Activated T-cell treated with anti-CD3 and anti-CD28 coated beads, Interleukin-2, amount 50 U/mL, for 72 hours (primary cell): ENCODE data around the gene NR6A1. TPM values are rescaled to one million over a fixed set of nuclear protein-coding genes. Genes with fewer than 3 reads are reported as not detected.

Experiments
- ATAC-seq, 2 donors: fragments of 150-1000 bp; cut with Tn5 transposase; replicated peaks in 1 of 2; 2 replicates each; pipeline ENCODE4 v1.10.0; 2021; ENCODE audit warnings: moderate library complexity in 2 of 2, mild to moderate bottlenecking in 1 of 2
- DNase-seq, 2 donors: peaks; one replicate each; pipeline ENCODE4 v3.0.0; 2021 to 2022; ENCODE audit warnings: mixed read lengths in 1 of 2
- H3K27ac Mint-ChIP-seq: one replicate; pipeline ENCODE4 v1.8.0; 2022; ENCODE audit warnings: mild to moderate bottlenecking, moderate library complexity, mixed read lengths
- H3K27me3 Mint-ChIP-seq: one replicate; pipeline ENCODE4 v1.8.0; 2022; ENCODE audit warnings: low read depth, mixed read lengths
- H3K36me3 Mint-ChIP-seq, 2 donors: one replicate each; pipeline ENCODE4 v1.8.0; 2022; ENCODE audit warnings: mixed read lengths in 2 of 2, mild to moderate bottlenecking in 1 of 2; ENCODE audit not compliant: insufficient read depth in 2 of 2
- H3K4me1 Mint-ChIP-seq: one replicate; pipeline ENCODE4 v1.8.0; 2022; ENCODE audit warnings: low read depth, mixed read lengths
- H3K4me3 Mint-ChIP-seq, 2 donors: one replicate each; pipeline ENCODE4 v1.8.0; 2022; ENCODE audit warnings: mild to moderate bottlenecking in 2 of 2, mixed read lengths in 2 of 2, moderate library complexity in 2 of 2
- H3K9me3 Mint-ChIP-seq, 2 donors: one replicate each; pipeline ENCODE4 v1.8.0; 2022; ENCODE audit warnings: mixed read lengths in 2 of 2
- total RNA-seq, 2 donors: library from RNA; stranded (reverse); gene quantifications; one replicate each; pipeline ENCODE4 v1.2.3, GENCODE V29; 2022

The NR6A1 gene
- total RNA-seq, 2 donors from 2014 or later, result 2.9 to 4.0 TPM

- no peaks in the 10 kb centered on the region for H3K4me1 Mint-ChIP-seq
- H3K27ac Mint-ChIP-seq, result no peak overlapping the region
- H3K27me3 Mint-ChIP-seq, result peaks cover 10% of the 10 kb centered on the region
- no peaks in the 10 kb centered on the region for H3K36me3 Mint-ChIP-seq
- H3K9me3 Mint-ChIP-seq, result no peaks in the 10 kb centered on the region
- DNase-seq (peak in 1 of 2 donors; percentile 24), ATAC-seq (peak; percentile 75 to 82)
- no peak overlapping the region for H3K4me3 Mint-ChIP-seq
Observed at GRCh38 chr9:124716808-124717207, 54.3 kb downstream of the NR6A1 start.

- no peaks in the 10 kb centered on the region for H3K4me1 Mint-ChIP-seq
- H3K27ac Mint-ChIP-seq, result no peak overlapping the region
- DNase-seq (no peak), ATAC-seq (no peak)
- H3K27me3 Mint-ChIP-seq, result peaks cover 12% of the 10 kb centered on the region
- H3K9me3 Mint-ChIP-seq, result no peaks in the 10 kb centered on the region
- H3K4me3 Mint-ChIP-seq, result no peak overlapping the region
- H3K36me3 Mint-ChIP-seq, result no peaks in the 10 kb centered on the region
Observed at GRCh38 chr9:124710766-124711165, 60.3 kb downstream of the NR6A1 start.

GRCh38 chr9:124709292-124709690 is 61.8 kb downstream of the NR6A1 start:
- H3K9me3 Mint-ChIP-seq, result no peaks in the 10 kb centered on the region

GRCh38 chr9:124708633-124709291 is 62.3 kb downstream of the NR6A1 start:
- Mint-ChIP-seq H3K27ac (no peak overlapping the region), H3K27me3 (peaks cover 12% of the 10 kb centered on the region), H3K4me3 (no peak overlapping the region), H3K9me3 (no peaks in the 10 kb centered on the region), H3K4me1 (no peaks in the 10 kb centered on the region), H3K36me3 (no peaks in the 10 kb centered on the region)
- ATAC-seq (no peak), DNase-seq (no peak)

More at GRCh38 chr9:124709292-124709690, 61.8 kb downstream of the NR6A1 start:
- Mint-ChIP-seq H3K4me3 (no peak overlapping the region), H3K27me3 (peaks cover 12% of the 10 kb centered on the region), H3K36me3 (no peaks in the 10 kb centered on the region), H3K4me1 (no peaks in the 10 kb centered on the region), H3K27ac (no peak overlapping the region)
- ATAC-seq (no peak), DNase-seq (no peak)

GRCh38 chr9:124708074-124708473 is 63.0 kb downstream of the NR6A1 start:
- H3K27ac Mint-ChIP-seq, result no peak overlapping the region
- no peaks in the 10 kb centered on the region for H3K4me1 Mint-ChIP-seq
- peaks cover 12% of the 10 kb centered on the region for H3K27me3 Mint-ChIP-seq
- no peak for DNase-seq
- H3K36me3 Mint-ChIP-seq, result no peaks in the 10 kb centered on the region
- H3K4me3 Mint-ChIP-seq, result no peak overlapping the region
- no peaks in the 10 kb centered on the region for H3K9me3 Mint-ChIP-seq
- ATAC-seq, result no peak

DNA sequence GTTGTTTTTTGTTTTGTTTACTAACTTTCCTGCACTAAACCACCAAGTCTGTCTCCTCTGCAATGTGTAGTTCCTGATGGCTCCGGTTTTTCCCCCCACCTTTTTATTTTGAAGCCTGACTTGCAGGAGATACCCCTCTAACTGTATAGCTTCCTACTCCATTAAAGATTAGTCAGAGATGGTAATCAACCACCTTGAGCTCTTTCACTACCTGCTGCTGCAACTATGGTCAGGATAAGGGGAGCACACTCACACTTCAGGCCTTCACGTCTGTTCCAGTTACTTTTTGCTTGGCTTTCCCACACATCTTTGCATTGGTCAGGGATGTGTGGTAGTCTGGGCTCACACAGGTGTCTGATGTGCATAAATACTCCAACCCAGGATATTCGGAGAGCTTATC is 63.4 kb downstream of the NR6A1 start:
- H3K4me1 Mint-ChIP-seq, result no peaks in the 10 kb centered on the region
- H3K4me3 Mint-ChIP-seq, result no peak overlapping the region
- H3K27me3 Mint-ChIP-seq, result peaks cover 12% of the 10 kb centered on the region
- ATAC-seq, result no peak
- no peak overlapping the region for H3K27ac Mint-ChIP-seq
- no peaks in the 10 kb centered on the region for H3K9me3 Mint-ChIP-seq
- DNase-seq, result no peak
- H3K36me3 Mint-ChIP-seq, result no peaks in the 10 kb centered on the region

GRCh38 chr9:124706685-124707084 is 64.4 kb downstream of the NR6A1 start:
- ATAC-seq (no peak), DNase-seq (no peak)
- Mint-ChIP-seq H3K36me3 (no peaks in the 10 kb centered on the region), H3K4me1 (no peaks in the 10 kb centered on the region), H3K27me3 (peaks cover 5% of the 10 kb centered on the region), H3K4me3 (no peak overlapping the region), H3K9me3 (no peaks in the 10 kb centered on the region), H3K27ac (no peak overlapping the region)

DNA sequence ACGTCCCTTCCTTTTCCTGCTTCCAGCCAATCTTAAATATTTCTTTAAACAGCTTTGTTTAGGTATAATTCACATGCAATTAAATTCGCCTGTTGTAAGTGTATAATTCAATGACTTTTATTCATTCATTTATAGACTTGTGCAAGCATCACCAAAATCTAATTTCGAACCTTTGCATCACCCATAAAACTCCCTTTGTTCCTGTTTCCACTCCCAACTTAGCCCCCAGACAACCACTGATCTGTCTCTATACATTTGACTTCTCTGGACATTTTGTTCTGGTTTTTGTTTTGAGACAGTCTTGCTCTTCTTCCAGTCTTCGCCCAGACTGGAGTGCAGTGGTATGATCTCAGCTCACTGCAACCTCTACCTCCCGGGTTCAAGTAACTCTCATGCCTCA is 71.5 kb downstream of the NR6A1 start:
- no peak for ATAC-seq
- no peaks in the 10 kb centered on the region for H3K4me1 Mint-ChIP-seq
- DNase-seq, result no peak

DNA sequence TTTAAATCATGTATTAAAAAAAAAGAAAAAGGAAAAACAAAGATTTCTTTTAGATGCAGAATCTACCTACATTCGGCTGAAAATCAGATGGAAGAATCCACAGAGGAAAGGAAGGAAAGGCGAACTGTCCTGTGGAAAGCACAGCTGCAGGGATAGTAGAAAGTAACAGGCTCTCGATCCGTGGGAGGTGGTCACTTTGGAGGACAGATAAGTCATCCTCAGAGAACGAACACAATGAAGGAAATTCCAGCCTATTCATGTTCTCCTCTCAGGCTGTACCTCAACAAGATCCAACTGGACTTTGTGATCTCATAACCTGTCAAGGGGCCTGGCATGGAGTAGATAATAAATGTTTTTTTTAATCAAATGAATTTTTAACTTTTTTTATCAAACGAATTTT is 72.8 kb downstream of the NR6A1 start:
- ATAC-seq, result no peak
- H3K27me3 Mint-ChIP-seq, result no peaks in the 10 kb centered on the region
- no peaks in the 10 kb centered on the region for H3K9me3 Mint-ChIP-seq
- H3K36me3 Mint-ChIP-seq, result no peaks in the 10 kb centered on the region
- no peak for DNase-seq
- H3K4me3 Mint-ChIP-seq, result no peak overlapping the region
- H3K4me1 Mint-ChIP-seq, result no peaks in the 10 kb centered on the region
- H3K27ac Mint-ChIP-seq, result no peak overlapping the region

More for the DNA sequence above, 71.5 kb downstream of the NR6A1 start:
- no peaks in the 10 kb centered on the region for H3K27me3 Mint-ChIP-seq
- H3K9me3 Mint-ChIP-seq, result no peaks in the 10 kb centered on the region
- H3K4me3 Mint-ChIP-seq, result no peak overlapping the region
- H3K27ac Mint-ChIP-seq, result no peak overlapping the region
- no peaks in the 10 kb centered on the region for H3K36me3 Mint-ChIP-seq

- Mint-ChIP-seq H3K4me1 (no peaks in the 10 kb centered on the region), H3K9me3 (no peaks in the 10 kb centered on the region), H3K27me3 (no peaks in the 10 kb centered on the region), H3K4me3 (no peak overlapping the region), H3K36me3 (no peaks in the 10 kb centered on the region), H3K27ac (no peak overlapping the region)
- ATAC-seq (no peak), DNase-seq (no peak)
Observed at GRCh38 chr9:124697326-124698200, 73.5 kb downstream of the NR6A1 start.

GRCh38 chr9:124696101-124696500 is 75.0 kb downstream of the NR6A1 start:
- no peak for DNase-seq
- no peaks in the 10 kb centered on the region for H3K4me1 Mint-ChIP-seq
- no peak overlapping the region for H3K27ac Mint-ChIP-seq
- H3K36me3 Mint-ChIP-seq, result no peaks in the 10 kb centered on the region
- no peak overlapping the region for H3K4me3 Mint-ChIP-seq
- ATAC-seq, result no peak
- H3K27me3 Mint-ChIP-seq, result no peaks in the 10 kb centered on the region
- no peaks in the 10 kb centered on the region for H3K9me3 Mint-ChIP-seq

- no peaks in the 10 kb centered on the region for H3K36me3 Mint-ChIP-seq
- DNase-seq (no peak), ATAC-seq (no peak)
- H3K27ac Mint-ChIP-seq, result no peak overlapping the region
- H3K9me3 Mint-ChIP-seq, result no peaks in the 10 kb centered on the region
- no peaks in the 10 kb centered on the region for H3K27me3 Mint-ChIP-seq
- no peak overlapping the region for H3K4me3 Mint-ChIP-seq
- H3K4me1 Mint-ChIP-seq, result no peaks in the 10 kb centered on the region
Observed at GRCh38 chr9:124695280-124695890, 75.7 kb downstream of the NR6A1 start.
